ENCODE data around the gene C16orf90. TPM values are rescaled to one million over a fixed set of nuclear protein-coding genes. Genes with fewer than 3 reads are reported as not detected.

C16orf90 gene
- total RNA-seq, 2 donors from 2014 or later: not detected

- no peak for DNase-seq (ENCODE audit: low spot score)
- Mint-ChIP-seq H3K27me3 (no peaks in the 10 kb centered on the region), H3K4me1 (ENCODE audit: low read depth in 2 of 2) (peaks cover 50 to 53% of the 10 kb centered on the region in 2 donors), H3K4me3 (peak overlapping the region; percentile 87), H3K27ac (peak overlapping the region; percentile 91 to 93), H3K9me3 (no peaks in the 10 kb centered on the region), H3K36me3 (no peaks in the 10 kb centered on the region)
- ATAC-seq: no peak
Measured at GRCh38 chr16:3459401-3460090, 35.7 kb downstream of the C16orf90 start.

- H3K9me3 Mint-ChIP-seq: no peaks in the 10 kb centered on the region
- H3K36me3 Mint-ChIP-seq: no peaks in the 10 kb centered on the region
Measured at GRCh38 chr16:3458852-3459361, 36.4 kb downstream of the C16orf90 start.

GRCh38 chr16:3458278-3458851, 36.9 kb downstream of the C16orf90 start:
- H3K4me1 Mint-ChIP-seq (ENCODE audit: low read depth in 2 of 2): peaks cover 43 to 47% of the 10 kb centered on the region in 2 donors
- no peaks in the 10 kb centered on the region for H3K36me3 Mint-ChIP-seq
- no peak for DNase-seq (ENCODE audit: low spot score)
- no peaks in the 10 kb centered on the region for H3K27me3 Mint-ChIP-seq
- H3K4me3 Mint-ChIP-seq: peak overlapping the region; percentile 87
- no peaks in the 10 kb centered on the region for H3K9me3 Mint-ChIP-seq
- peak overlapping the region; percentile 91 to 93 for H3K27ac Mint-ChIP-seq
- ATAC-seq: peak; percentile 0 to 22

More at GRCh38 chr16:3458852-3459361, 36.4 kb downstream of the C16orf90 start:
- H3K27ac Mint-ChIP-seq: peak overlapping the region; percentile 91 to 93
- no peaks in the 10 kb centered on the region for H3K27me3 Mint-ChIP-seq
- peak overlapping the region; percentile 87 for H3K4me3 Mint-ChIP-seq
- ATAC-seq (no peak), DNase-seq (ENCODE audit: low spot score) (no peak)
- peaks cover 46 to 47% of the 10 kb centered on the region in 2 donors for H3K4me1 Mint-ChIP-seq (ENCODE audit: low read depth in 2 of 2)

- ATAC-seq (peak; percentile 95 to 98), DNase-seq (ENCODE audit: low spot score) (peak; percentile 93)
- Mint-ChIP-seq H3K4me3 (peak overlapping the region; percentile 75), H3K9me3 (no peaks in the 10 kb centered on the region), H3K27me3 (no peaks in the 10 kb centered on the region), H3K36me3 (no peaks in the 10 kb centered on the region), H3K4me1 (ENCODE audit: low read depth in 2 of 2) (peaks cover 43 to 47% of the 10 kb centered on the region in 2 donors), H3K27ac (peak overlapping the region; percentile 71 to 89)
Measured at GRCh38 chr16:3457434-3458252, 37.6 kb downstream of the C16orf90 start.

- Mint-ChIP-seq H3K27ac (no peak overlapping the region), H3K36me3 (no peaks in the 10 kb centered on the region), H3K27me3 (no peaks in the 10 kb centered on the region), H3K4me1 (ENCODE audit: low read depth in 2 of 2) (peaks cover 23 to 26% of the 10 kb centered on the region in 2 donors), H3K9me3 (no peaks in the 10 kb centered on the region), H3K4me3 (no peak overlapping the region)
- ATAC-seq: no peak
- DNase-seq (ENCODE audit: low spot score): no peak
Measured at GRCh38 chr16:3454631-3455147, 40.6 kb downstream of the C16orf90 start.

- Mint-ChIP-seq H3K4me1 (ENCODE audit: low read depth in 2 of 2) (peaks cover 17 to 20% of the 10 kb centered on the region in 2 donors), H3K27ac (no peak overlapping the region), H3K4me3 (no peak overlapping the region), H3K27me3 (no peaks in the 10 kb centered on the region), H3K36me3 (no peaks in the 10 kb centered on the region), H3K9me3 (no peaks in the 10 kb centered on the region)
- ATAC-seq (no peak), DNase-seq (ENCODE audit: low spot score) (no peak)
Measured at GRCh38 chr16:3454093-3454492, 41.2 kb downstream of the C16orf90 start.

- H3K36me3 Mint-ChIP-seq: peaks cover 21% of the 10 kb centered on the region
- peaks cover 0 to 3% of the 10 kb centered on the region in 2 donors for H3K27me3 Mint-ChIP-seq
- DNase-seq (ENCODE audit: low spot score): no peak
- peaks cover 18 to 20% of the 10 kb centered on the region in 2 donors for H3K4me1 Mint-ChIP-seq (ENCODE audit: low read depth in 2 of 2)
- peak overlapping the region; percentile 95 for H3K4me3 Mint-ChIP-seq
- ATAC-seq: peak; percentile 77 to 78
- H3K9me3 Mint-ChIP-seq: peaks cover 3% of the 10 kb centered on the region
- H3K27ac Mint-ChIP-seq: peak overlapping the region; percentile 90 to 97
Measured at GRCh38 chr16:3444032-3444388, 51.3 kb downstream of the C16orf90 start.

Other genes starting within 250 kb of the C16orf90 start
- under 1 TPM; 0.26 to 0.31 TPM for gene MEFV, start 238.9 kb downstream of the C16orf90 start, total RNA-seq
- 10 to 100 TPM; 23.2 to 24.5 TPM for gene ZNF263, start 212.0 kb downstream of the C16orf90 start, total RNA-seq
- 1 to 10 TPM; 5.0 to 6.7 TPM for gene TIGD7, start 190.1 kb downstream of the C16orf90 start, total RNA-seq
- gene ZNF75A, start 190.0 kb downstream of the C16orf90 start, total RNA-seq: 10 to 100 TPM; 43.0 to 43.8 TPM
- gene OR2C1, start 139.6 kb downstream of the C16orf90 start, total RNA-seq: not detected
- gene ZSCAN32, start 94.5 kb downstream of the C16orf90 start, total RNA-seq: 10 to 100 TPM; 12.6 to 16.9 TPM
- 10 to 100 TPM in 1 of 2 donors, 1 to 10 TPM in 1; 9.2 to 10.2 TPM for gene ZNF174, start 94.3 kb downstream of the C16orf90 start, total RNA-seq
- gene ZNF597, start 52.0 kb downstream of the C16orf90 start, total RNA-seq: 1 to 10 TPM; 2.7 to 2.9 TPM
- 10 to 100 TPM; 59.0 to 60.0 TPM for gene NAA60, start 51.8 kb downstream of the C16orf90 start, total RNA-seq
- 10 to 100 TPM in 1 of 2 donors, 1 to 10 TPM in 1; 4.3 to 10.8 TPM for gene CLUAP1, start 5.5 kb upstream of the C16orf90 start, total RNA-seq
- 10 to 100 TPM; 48.3 to 61.8 TPM for gene NLRC3, start 81.9 kb upstream of the C16orf90 start, total RNA-seq
- 10 to 100 TPM; 13.4 to 18.4 TPM for gene SLX4, start 116.1 kb upstream of the C16orf90 start, total RNA-seq
- gene DNASE1, start 159.2 kb upstream of the C16orf90 start, total RNA-seq: 10 to 100 TPM; 19.1 to 25.5 TPM
- gene TRAP1, start 222.0 kb upstream of the C16orf90 start, total RNA-seq: 100 to 1,000 TPM; 105 to 257 TPM

Measured in natural killer cell treated with Interleukin-12 subunit alpha and Interleukin-12 subunit beta and Interleukin-15 and Interleukin-18, amount 100 ng/mL, for 72 hours (primary cell).